ENCODE measurements around the gene OR2T1. TPM values are rescaled to one million over a fixed set of nuclear protein-coding genes. Genes with fewer than 3 reads are reported as not detected.
"Not testable (repeated sequence)": the region's sequence is repeated elsewhere in the genome, so short reads cannot be mapped to it uniquely, and the experiment has no call there.

Gene OR2T1, protein sequence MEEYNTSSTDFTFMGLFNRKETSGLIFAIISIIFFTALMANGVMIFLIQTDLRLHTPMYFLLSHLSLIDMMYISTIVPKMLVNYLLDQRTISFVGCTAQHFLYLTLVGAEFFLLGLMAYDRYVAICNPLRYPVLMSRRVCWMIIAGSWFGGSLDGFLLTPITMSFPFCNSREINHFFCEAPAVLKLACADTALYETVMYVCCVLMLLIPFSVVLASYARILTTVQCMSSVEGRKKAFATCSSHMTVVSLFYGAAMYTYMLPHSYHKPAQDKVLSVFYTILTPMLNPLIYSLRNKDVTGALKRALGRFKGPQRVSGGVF
- not detected for polyA plus RNA-seq (ENCODE audit: insufficient read length in 3 of 3)
- long read RNA-seq, donor 1, result 0 reads
- long read RNA-seq, donor 2, result 0 reads
- long read RNA-seq, donor 3, result 0 reads
- long read RNA-seq, donor 4, result 0 reads
- long read RNA-seq, donor 5, result 0 reads
- long read RNA-seq, donor 6, result 0 reads
- long read RNA-seq, donor 7, result 0 reads
- long read RNA-seq, donor 8, result 0 reads
- long read RNA-seq, donor 9, result 0 reads
- long read RNA-seq, donor 10, result 0 reads
- long read RNA-seq, donor 11, result 0 reads
- long read RNA-seq, donor 12, result 0 reads
- long read RNA-seq, donor 13, result 0 reads
- long read RNA-seq, donor 14, result 0 reads
- long read RNA-seq, donor 15, result 0 reads
- long read RNA-seq, donor 16, result 0 reads

DNA sequence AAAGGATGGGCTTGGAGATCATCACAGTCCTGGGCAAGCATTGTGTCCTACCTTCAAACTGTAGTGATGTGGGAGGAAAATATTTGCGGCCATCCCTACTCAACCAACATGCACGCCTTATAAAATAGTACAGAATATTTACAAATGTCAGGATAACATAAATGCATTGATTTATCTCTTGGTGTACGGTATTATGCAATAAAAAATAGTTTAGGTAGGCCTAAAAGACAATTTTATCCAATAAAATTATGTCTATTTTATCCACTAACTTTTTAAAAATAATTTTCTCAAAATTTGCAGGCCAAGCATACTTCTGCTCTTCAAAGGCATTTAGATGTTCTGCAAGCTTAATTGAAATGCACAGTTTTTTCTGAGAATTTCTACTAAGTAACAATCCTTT lies at the start of gene OR2T1:
OR2T1 (plus strand) TSS at position 301 of the 400 bp plus-strand sequence. CDS start 3,100 bp downstream, outside the sequence.
- no peak for DNase-seq (ENCODE audit: extremely low read depth in 1 of 11, low read depth in 9 of 11, low spot score in 4 of 11)

DNA sequence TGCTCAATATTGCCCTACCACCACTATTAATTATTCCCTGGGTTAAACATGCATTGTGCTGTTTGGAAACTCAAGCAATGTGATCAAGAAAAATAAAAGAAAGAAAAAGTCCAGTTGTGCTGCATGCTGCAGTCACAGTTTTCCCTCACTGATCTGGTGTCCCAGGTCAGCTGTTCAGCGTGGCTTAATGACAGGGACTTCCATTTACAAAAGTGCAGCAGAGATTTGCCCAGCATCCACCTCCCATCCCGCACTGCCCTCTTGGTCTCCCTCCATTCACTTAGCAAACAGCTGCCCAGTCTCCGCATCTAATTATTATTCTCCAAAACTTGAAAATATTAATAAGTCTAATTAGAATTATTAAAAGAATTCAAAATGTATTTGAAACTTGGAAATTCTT lies 43.4 kb upstream of the OR2T1 start:
- DNase-seq (ENCODE audit: extremely low read depth in 1 of 11, low read depth in 9 of 11, low spot score in 4 of 11), result no peak

DNA sequence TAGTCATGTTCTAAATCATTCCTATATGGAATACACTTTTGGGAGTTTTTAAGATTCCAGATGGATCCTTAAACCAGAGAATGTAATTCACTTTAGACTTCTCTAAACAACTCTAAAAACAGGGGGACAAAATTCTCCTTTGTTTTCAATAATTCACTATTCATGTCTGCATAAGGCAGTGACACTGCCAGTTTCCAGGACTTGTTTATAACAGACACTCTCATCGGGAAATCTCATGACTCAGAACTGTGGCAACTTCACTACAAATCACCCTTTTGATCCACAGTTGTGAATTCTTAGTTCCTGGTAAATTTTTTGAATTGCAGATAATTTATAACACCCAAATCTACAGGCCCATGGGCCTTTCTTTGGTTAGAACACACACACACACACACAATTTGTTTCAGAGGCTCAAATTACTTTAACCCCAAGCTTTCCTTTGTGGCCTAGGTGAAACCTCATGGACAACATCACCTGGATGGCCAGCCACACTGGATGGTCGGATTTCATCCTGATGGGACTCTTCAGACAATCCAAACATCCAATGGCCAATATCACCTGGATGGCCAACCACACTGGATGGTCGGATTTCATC lies 41.6 kb upstream of the OR2T1 start, which contains the start of gene OR2T4:
OR2T4 (plus strand) TSS at position 545 of the 595 bp plus-strand sequence; CDS start at position 545, 0 bp downstream.
- DNase-seq (ENCODE audit: extremely low read depth in 1 of 11, low read depth in 9 of 11, low spot score in 4 of 11), result no peak

DNA sequence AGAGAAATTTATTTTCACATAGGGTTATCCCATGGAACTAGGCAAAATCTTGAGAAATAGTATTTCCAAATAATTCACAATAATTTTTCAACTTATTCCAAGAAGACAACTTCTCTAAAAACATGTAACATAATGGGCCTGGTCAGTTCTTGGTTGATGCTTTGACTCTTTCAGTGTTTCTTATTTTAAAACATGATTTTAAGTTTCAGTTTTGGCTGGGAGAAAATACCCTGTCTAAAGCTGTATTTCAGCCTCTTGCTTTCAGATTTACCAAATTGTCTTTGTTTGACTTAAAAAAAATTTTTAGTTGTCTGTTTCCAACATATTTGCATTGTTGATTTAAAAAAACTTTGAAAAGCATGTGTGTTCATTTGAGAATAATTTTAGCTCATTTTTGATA lies 36.2 kb upstream of the OR2T1 start:
- DNase-seq (ENCODE audit: extremely low read depth in 1 of 11, low read depth in 9 of 11, low spot score in 4 of 11), result no peak

DNA sequence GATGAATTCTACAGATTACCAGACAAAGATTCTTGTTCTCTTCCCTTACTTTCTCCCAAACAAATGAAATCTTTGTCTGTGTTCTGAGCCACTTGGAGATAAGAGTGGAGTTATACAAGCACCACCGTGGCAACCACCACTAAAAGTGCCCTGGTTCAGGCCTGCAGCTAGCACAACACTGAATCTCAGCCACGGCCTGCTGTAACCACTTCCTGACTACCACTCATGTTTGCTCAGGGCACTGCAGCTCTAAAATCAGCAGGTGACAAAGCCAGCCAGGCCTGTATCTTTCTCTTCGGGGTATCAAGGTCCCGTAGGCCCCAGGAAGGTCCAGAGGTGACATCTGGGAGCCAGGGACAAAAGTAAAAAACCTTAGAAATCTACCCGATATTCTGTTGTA lies 30.5 kb upstream of the OR2T1 start:
- DNase-seq (ENCODE audit: extremely low read depth in 1 of 11, low read depth in 9 of 11, low spot score in 4 of 11), result no peak

DNA sequence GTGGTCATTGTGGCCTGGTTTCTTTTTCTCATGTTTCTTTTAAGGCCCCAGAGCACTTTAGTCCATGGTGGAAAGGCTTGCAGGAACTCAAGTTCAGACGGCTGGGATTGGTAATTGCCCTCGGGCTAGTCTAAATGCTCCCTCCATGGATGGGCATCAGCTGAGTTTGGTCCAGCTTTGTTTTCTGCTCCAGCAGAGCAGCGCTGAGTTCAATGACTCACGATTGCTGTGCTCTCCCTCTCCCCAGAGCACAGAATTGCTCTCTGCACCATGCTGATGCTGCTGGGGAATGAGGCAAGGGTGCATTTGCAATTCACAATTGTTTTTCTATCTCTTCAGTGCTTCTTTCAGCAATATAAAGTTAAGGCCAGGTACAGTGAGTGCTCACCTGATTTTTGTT lies 29.1 kb upstream of the OR2T1 start:
- DNase-seq (ENCODE audit: extremely low read depth in 1 of 11, low read depth in 9 of 11, low spot score in 4 of 11), result no peak

DNA sequence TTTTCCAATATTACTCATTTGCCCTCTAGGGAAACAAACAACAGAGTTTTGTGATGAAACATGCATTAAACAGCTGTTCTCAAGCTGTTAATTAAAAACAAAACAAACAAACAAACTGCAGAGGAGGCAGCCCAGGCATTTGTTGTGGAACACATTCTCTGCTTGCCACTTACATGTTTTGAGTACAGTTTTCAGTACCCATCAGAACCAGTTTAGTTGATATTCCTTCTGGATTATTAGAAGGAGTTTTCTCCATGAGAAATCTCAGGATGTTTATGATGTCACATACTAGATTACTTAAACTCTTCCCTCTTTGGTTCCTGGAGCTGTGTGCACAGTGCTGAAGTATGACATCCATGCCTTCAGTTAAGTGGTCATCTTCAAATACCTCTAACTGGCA lies 27.4 kb upstream of the OR2T1 start, which contains the start of gene OR2T6:
OR2T6 (plus strand) TSS at position 301 of the 400 bp plus-strand sequence. CDS start 11,863 bp downstream, outside the sequence.
- no peak for DNase-seq (ENCODE audit: extremely low read depth in 1 of 11, low read depth in 9 of 11, low spot score in 4 of 11)

DNA sequence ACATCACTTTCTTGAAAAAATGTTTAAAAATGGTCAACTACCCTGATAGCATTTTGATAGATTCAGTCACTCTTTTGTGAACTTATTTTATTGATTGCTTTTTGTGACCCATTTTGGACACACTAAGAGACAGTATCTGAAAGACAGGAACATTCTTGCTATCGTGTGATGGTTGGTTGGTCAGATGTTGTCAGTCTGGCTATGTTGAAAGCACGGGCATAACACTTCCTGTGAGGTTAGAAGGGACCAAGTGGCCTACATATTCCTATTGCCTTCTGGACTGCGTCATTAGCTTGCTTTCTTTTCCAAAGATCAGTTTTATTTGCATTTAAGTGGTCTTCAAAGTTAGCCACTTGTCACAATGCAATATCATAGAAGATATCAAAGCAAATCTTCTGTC lies 25.9 kb upstream of the OR2T1 start:
- no peak for DNase-seq (ENCODE audit: extremely low read depth in 1 of 11, low read depth in 9 of 11, low spot score in 4 of 11)

DNA sequence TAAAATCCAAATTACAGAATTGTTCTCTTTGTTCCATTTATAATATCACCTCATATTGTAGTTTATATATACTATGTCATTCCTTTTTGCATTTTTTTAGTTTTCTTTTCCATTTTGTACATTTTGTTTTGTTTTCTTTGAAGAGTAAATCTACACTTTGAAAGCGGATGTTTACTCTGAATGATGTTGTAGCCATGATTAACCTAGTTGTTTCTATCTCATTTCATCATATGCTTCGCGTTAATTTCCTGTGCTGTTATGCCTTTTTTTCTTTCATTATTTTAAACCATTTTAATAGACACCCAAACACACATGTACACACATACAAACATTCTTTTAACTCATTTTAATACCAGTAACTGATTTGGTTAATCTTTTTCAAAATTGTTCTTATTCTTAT lies 22.0 kb upstream of the OR2T1 start:
- DNase-seq (ENCODE audit: extremely low read depth in 1 of 11, low read depth in 9 of 11, low spot score in 4 of 11), result no peak

DNA sequence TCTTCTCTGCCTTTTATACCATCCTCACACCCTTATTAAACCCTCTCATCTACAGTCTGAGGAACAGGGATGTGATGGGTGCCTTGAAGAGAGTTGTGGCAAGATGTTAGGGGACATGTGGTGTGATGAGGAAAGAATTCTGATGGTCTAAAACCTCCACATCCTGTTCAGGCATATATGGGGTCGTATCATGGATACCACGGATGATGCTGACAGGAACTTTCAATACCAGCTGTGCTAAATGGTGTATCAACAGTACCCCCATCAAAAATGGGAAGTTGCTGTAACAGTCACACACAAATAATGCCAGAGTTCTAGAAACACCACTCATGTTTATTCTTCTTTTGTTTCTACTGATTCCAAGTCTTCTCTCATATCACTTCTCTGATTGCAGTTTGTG lies 14.4 kb upstream of the OR2T1 start:
- DNase-seq (ENCODE audit: extremely low read depth in 1 of 11, low read depth in 9 of 11, low spot score in 4 of 11), result no peak

DNA sequence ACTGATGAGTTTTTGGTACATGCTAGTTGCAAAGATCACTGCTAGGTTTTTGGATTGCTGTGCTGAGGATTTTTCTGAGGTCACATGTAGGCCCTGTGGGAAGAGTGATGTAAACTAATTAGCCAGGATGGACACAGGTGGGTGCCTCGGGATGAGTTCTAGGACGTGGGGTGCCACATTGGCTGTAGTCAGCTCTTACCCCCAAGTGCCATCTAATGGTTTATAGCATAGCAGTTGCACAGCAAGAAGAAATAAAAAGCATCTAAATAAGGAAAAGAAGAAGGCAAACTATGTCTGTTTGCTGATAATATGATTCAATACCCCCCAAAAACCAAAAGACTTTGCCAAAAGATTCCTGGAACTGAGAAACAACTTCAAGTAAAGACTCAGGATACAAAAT lies 9.8 kb upstream of the OR2T1 start:
- no peak for DNase-seq (ENCODE audit: extremely low read depth in 1 of 11, low read depth in 9 of 11, low spot score in 4 of 11)

DNA sequence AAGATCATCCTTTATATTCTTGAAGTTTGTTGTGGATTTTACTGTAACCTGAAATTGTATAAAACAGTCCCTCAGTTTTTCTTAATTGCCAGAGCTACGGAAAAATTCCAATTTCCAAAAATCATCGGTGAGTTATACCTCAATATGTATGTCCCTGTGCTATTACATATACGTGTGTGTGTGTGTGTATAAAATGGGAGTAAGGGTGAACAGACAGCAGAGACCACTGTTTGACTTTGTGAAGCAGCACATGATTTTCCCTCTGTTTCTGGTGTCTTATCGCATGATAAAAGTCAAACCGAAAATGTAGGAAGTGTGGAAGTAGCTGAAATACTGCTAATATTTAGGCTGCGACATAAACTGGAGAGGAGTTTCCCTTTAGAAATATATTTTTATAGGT lies 1.2 kb downstream of the OR2T1 start:
- peak in 3 of 11 donors; percentile 1 to 3 (median 3) for DNase-seq (ENCODE audit: extremely low read depth in 1 of 11, low read depth in 9 of 11, low spot score in 4 of 11)

DNA sequence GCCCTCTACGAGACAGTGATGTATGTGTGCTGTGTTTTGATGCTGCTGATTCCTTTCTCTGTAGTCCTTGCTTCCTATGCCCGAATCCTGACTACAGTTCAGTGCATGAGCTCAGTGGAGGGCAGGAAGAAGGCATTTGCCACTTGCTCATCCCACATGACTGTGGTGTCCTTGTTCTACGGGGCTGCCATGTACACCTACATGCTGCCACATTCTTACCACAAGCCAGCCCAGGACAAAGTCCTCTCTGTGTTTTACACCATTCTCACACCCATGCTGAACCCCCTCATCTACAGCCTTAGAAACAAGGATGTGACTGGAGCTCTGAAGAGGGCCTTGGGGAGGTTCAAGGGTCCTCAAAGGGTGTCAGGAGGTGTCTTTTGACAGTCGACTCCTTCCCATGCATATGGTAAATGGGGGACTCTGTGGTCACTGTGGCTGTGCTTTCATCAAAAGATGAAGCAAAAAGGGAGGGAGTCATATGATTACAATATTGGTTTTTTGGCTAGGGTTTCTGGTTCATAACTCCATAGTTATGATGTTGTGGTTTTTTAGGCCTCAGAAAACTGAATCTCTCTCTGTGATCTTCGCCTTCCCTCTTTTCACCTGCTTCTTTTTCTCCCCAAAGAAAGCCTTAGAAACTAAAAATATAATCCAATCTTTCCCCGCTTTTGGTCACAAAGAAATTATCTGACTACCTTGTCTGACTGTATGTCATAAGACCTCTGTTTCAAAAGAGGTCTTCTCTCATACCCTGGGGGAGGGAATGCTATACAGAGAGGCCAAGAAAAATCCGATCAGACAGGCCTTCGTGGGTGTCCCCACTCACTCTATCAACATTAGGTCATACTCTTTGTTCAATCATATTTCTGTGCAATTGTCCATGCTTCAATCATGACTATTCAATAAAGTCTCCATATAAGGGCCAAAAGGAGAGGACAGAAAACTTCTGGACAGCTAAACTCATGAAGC lies 4.2 kb downstream of the OR2T1 start:
- no peak for DNase-seq (ENCODE audit: extremely low read depth in 1 of 11, low read depth in 9 of 11, low spot score in 4 of 11)

DNA sequence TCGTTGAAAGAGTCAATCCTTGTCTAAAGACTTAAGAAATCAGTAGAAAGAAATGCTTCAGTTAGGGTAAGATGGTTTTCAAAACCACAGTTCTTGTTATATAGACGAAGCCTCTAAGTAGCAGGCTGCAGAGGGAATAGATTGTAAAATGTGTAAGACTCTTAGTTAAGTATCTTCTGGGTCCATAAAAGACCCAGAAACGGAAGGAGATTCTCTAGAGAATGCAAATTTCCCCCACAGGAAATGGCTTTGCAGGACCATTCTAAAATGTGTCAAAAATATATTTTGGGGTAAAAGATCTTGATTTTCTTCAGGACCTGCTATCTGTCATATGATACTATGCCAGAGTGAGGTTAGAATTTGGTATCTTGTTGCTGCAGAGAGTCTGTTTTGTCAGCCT lies 13.4 kb downstream of the OR2T1 start:
- DNase-seq (ENCODE audit: extremely low read depth in 1 of 11, low read depth in 9 of 11, low spot score in 4 of 11), result no peak

DNA sequence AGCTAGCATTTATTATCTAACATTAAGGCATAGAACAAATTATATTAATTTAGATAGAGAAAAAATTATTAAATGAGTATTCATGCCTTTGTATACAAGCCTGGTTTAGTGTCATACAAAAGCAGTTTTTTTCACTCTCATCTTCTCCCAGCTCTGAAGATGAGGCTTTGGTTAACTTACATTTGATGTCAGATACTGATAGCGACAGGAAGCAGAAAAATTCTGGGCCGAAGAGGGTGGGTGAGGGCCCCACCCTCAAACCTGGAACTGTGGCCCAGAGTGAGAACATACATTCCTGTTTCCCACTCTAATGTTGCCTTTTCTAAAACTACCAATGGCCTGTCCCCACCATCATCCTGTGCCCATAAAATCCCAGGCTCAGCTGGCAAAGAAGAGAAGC lies 15.0 kb downstream of the OR2T1 start:
- no peak for DNase-seq (ENCODE audit: extremely low read depth in 1 of 11, low read depth in 9 of 11, low spot score in 4 of 11)

DNA sequence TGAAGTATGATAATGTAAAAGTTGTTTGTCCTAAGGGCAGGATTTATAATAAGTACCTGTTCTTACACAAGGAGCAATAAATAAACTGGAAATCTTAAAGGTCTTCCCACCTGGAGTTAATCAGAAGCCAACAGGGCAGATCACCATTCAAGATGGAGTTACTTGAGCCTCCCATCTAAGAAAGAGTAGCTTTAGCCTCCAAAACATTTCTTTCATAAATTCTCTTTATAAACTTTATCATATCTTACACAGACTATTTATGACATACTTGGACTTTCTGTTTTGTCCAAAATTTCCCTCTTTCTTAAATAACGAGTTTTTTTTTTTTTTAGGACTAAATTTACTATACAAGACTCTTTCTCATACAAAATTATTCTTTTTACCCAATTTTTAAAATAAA lies 18.5 kb downstream of the OR2T1 start:
- no peak for DNase-seq (ENCODE audit: extremely low read depth in 1 of 11, low read depth in 9 of 11, low spot score in 4 of 11)

DNA sequence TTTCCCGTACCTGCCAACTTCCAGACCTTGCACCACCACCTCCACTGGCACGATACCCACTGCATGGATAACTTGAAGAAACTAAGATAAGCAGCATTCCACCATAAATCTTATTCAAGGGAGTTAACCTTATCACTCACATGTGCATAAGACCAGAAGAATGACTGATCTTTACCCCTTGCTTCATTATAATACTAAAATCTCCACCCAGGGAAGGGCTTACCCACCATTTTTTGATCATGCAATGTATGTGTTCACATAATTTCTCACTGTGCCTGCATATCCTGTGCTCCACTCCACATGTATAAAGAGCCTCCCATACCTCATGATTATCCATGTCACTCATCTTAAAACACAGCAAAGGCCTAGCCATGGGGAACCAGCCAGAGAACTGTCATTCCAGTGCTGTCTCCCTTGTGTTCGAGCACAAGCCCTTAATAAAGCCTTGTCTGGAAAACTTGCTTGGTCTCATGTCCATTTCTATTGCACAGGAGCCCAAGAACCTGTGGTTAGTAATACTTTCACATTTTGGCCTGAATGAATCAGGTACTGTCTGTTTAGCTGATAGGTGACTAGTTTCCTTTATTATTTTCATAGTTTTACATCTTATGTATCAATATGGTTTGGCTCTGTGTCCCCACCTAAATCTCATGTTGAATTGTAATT lies 24.8 kb downstream of the OR2T1 start:
- not testable (repeated sequence) for DNase-seq (ENCODE audit: extremely low read depth in 1 of 11, low read depth in 9 of 11, low spot score in 4 of 11)

DNA sequence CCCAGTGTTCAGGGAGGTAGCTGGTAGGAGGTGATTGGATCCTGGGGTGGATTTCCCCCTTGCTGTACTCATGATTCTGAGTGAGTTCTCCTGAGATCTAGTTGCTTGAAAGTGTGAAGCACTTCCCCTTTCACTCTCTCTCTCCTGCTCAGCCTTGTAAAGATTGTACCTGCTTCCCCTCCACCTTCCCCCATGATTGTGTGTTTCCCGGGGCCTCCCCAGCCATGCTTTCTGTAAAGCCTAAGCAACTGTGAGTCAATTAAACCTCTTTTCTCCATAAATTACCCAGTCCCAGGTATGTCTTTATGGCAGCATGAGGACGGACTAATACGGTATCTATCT lies 25.3 kb downstream of the OR2T1 start:
- DNase-seq (ENCODE audit: extremely low read depth in 1 of 11, low read depth in 9 of 11, low spot score in 4 of 11), result not testable (repeated sequence)
